RPMI7951 (cell line): Measurements from ENCODE around the gene C17orf113. TPM values are rescaled to one million over a fixed set of nuclear protein-coding genes. Genes with fewer than 3 reads are reported as not detected.

Source experiments
- DNase-seq: peaks from one replicate; pipeline ENCODE4 v3.0.0-alpha.2; 2012; ENCODE audit warnings: low read depth
- total RNA-seq: library from RNA; depleted of rRNA; stranded (reverse); fragments of >200 nt; shearing (Covaris generic); gene quantifications from 2 replicates; pipeline ENCODE4 v1.2.3, GENCODE V29; 2014; rRNA removed

C17orf113 gene
- 0.10 and 0.24 TPM in 2 replicates for total RNA-seq

DNA sequence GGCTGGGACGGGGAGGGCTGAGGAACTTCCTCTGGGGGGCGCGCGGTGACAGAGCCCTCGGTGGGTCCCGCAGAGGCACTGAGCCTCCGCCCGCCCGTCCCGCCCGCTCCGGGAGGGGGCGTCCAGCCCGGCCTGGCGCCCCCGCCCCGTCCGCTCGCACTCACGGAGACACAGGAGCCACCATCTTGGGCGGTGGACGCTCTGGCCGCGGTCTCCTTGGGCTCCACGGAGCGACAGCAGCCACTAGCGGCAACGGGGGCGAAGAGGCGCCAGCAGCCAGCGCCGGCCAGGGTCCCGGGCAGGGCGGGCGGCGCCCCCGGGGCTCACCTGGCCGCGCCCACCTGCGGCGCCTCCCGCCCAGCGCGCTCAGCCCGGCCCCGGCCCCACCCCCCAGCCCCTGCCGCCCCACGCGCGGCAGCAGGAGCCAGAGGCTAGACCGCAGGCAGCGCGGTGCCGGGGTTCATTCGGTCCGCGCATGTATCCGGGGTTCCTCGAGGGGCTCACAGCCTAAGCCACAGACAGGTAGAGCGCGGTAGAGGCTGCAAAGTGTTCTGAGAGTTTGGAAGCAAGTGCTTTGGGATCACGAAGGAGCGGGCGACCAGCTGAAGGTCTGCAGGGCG lies at the start of gene C17orf113:
C17orf113 (minus strand) TSS at position 209 of the 620 bp plus-strand sequence. CDS start 7,225 bp downstream, outside the sequence.
- peak; percentile 35 for DNase-seq

DNA sequence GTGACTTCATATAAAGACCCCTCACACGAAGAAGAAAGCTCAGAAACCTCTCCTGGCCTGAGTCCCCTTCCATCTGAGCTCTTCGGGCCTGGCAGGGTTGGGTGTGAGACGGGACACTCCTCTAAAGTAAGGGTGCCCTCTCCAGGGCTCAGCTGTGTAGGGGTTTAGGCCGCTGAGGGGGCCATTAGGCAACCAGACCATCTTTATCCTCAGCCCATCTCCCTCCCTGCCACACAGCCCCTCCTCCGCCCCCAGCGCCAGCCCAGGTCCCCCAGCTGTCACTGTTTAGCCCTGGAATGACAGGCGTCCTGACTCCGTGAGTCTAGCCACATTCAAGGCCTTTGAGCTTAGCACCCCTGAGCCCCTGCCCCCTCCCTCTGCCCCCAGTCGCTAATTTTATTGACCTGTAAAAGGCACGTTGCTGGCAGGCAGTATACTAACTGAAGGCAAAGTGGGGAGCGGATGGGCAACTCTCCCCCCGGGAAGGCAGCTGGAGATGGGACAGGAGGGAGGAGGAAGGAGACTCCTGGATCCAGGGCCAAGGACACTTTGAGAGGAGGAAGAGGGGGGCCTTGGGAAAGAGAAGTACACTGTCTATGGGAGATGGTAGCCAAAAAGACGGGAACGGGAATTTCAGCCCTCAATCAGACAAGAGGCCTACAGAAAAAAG lies 48.5 kb upstream of the C17orf113 start:
- DNase-seq = peak; percentile 21

DNA sequence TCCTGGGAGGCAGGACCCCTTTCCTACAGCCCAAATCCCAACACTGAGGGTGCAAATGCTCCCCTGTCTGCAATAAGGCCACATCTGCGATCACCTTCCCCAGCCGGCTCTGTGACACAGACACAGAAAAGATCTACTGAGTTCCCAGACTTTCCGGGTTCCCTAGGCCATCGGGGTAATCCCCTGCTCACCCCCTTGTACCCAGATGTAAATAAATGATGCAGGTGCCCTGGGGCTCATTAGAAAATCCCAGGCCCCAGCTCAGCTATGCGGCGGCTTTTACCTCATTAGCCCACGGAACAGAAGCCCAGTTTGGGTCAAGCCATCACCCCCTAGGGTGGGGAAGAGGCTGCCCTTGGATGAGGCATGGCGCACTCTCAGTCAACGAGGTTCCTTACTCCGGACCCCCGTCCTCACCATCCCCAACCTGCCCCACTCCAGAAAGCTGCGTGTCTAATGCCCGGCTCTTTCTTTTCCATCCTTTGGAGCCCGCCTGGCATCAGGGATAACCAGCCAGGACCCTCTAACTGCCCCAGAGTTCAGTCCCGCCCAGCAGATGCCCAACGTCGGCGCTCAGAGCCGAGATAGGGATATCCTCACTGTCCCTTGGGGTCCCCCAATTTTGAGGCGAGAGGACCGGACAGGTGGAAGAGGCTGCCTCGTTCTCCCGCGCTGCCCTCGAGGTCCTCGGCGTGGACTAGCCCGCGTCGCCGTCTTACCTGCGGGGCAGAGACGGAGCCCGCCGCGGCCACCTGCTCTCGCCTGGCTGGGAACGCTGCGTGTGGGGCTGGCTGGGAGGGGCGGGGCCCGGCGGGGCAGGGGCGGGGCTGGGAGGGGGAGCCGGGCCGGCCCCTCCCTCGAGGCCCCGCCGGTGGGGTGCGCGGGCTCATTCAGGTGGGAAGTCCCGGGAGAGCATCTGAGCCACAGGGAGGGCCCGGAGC lies 47.6 kb upstream of the C17orf113 start, which contains the start of gene ZNF385C:
ZNF385C (minus strand) TSS at position 783 of the 941 bp plus-strand sequence. CDS start 35,417 bp downstream, outside the sequence.
- DNase-seq = no peak

DNA sequence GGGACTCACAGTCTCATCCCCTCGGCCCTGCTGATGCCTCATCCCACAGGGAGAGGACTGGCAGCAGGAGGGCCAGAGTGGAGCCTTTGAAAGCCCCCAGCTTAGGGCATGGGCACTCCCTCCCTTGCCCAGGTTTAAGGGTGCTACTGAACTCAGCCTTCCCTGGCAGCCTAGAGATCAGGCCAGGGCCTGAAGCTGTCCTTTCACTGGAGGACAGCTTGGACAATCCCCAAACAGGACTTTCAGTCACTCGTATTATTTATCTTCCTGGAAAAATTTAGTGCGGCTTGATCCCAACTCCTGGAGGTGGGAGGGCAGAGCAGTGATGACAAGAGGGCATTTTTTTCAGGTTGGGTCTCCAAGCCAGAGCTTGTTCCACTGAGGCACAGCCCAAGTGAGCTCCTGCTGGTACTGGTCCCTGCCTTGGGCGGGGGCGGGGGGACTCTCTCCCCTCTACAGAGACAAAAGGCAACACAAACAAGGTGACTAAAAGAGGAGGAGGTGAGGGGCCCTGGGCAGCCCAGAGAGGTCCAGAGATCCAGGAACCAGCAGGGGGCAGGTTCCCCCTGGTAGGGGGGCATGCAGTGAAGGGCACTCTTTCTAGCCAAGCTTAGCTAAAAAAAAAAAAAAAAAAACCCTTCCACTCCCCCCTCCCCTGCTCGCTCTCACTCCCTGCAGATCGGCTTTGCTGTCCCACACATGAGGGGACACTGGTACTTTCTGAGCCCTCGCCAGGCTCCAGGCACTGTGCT lies 46.1 kb upstream of the C17orf113 start:
- DNase-seq = no peak

DNA sequence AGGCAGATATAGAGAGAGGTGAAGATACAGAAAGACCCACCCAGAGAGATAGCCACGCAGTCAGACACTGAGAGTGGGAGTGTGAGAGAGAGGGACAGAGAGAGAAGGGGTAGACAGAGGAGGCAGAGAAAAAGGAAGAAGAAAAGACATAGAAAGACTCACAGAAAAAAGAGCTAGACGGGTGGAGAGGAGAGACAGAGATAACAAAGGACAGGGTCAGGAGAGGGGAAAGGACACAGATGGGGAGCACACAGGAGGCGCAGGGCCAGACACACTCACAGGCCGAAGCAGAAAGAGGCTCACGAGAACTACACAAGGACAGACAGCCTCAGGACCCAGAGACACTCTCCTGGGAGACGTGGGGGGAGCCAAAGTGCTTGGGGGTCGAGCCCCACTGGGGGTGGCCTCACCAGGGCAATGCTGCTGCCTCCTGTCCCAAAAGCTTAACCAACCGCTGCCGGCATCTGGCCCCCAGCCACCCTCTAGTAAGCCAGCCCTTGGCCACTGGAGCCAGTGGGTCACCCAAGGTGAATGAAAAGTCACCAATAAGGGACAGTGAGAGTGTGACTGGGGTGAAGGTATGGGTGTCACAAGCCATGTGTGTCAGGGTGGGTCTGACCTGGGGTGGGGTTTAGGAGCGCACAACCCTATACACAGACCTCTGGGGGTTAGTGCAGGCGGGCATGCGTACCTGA lies 44.1 kb upstream of the C17orf113 start:
- DNase-seq = no peak

DNA sequence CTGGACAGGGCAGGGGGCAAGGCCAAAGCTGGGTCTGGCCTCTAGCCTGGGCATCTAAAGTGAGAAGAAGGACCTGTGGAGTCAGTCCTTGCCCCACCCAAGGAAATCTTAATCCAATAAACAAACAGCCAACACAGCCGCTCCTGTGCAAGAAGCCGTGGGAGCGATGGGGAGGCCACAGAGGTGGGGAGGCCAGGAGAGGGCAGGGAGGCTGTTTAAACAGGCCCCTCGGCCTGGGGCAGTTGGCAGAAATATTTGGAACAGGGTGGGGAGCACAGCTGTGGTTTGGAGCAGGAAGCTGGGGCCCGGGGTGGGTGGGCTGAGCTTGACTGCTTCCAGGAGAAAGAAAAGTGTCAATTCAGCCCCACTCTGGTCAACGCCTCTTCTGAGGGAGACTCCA lies 42.5 kb upstream of the C17orf113 start:
- no peak for DNase-seq

DNA sequence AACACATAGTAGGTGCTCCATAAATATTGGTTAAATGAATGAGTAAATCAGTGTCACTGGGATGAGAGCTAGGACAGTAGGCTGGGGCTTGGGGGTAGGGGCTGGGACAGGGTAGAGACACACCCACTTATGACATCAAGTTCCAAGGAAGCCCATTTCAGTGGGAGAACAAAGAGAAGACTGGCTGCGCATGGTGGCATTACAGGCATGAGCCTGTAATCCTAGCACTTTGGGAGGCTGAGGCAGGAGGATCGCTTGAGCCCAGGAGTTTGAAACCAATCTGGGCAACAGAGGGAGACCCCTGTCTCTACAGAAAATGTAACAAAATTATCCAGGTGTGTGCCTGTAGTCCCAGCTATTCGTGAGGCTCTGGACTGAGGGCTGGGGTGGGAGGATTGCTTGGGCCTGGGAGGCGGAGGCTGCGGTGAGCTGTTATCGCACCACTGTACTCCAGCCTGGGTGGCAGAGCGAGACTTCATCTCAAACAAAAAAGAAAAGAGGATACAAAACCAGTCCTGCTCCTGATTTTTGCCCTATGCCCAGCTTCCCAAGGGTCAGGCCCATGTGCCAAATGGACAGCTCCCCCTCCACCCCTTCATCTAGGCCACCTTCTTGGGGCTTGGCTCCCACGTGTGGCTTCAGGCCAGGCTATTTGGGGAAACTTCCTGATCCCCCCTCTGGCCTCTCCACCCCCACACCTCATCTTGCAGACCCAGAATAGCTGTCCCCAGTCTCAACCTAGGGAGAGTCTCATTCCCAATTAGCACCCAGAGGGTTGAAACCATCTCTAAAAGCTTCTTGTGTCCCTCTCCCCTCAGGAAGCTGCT lies 40.8 kb upstream of the C17orf113 start:
- no peak for DNase-seq

DNA sequence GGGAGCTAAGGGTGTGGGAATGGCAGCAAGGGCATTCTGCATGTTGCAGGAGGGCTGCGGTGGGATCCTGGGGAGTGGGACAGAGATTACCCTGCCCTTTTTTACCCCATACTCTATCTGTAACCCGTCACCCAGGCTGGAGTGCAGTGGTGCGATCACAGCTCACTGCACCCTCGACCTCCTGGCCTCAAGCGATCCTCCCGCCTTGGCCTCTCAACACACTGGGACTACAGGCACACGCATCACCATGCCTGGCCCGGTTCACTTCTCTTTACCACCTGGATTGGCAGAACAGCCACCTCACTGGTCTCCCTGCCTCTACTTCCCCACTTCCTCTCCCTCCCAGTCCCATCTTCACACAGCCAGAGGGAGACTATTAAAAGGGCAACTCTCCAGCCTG lies 38.3 kb upstream of the C17orf113 start:
- no peak for DNase-seq

DNA sequence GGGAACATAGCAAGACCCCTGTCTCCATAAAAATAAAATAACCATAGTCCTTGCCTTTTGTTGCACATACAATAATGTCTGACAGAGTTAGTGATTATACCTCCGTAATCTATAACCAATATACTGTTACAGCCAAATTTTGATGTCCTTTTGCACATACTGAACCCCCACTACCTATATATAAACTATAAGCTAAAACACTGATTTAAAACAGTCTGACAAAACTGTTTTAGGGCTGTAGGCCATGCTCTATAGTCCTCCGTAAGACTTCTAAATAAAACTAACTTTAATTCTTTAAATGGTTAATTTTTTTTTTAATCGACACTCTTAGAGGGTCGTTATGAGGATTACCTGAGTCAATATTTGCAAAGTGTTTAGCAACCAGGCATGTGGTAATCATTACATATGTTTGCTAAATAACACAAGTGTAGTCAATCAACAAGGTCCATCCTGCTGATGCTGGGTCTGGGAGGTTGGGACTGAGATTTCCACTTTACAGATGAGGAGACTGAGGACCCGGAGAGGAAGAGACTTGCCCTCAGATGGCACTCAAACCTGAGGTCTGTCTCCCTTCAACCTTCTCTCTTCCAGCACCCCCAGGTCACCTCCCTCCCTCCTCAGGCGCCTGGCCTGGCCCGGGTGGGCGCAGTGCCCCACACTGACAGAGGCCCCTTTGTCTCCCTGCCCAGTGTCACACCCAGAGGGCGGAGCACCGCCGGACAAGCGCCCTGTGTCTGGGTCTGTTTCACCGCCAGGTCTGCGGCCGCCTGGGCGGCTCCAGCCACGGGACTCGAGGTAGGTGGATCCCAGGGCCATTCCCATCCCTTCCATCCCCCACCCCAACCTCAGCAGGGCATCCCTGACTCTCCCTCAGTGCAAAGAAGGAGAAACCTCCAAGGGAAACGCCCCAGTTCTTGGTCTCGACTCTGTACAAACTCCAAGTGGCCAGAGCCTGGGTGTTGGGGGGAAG lies 37.6 kb upstream of the C17orf113 start:
- DNase-seq = no peak

DNA sequence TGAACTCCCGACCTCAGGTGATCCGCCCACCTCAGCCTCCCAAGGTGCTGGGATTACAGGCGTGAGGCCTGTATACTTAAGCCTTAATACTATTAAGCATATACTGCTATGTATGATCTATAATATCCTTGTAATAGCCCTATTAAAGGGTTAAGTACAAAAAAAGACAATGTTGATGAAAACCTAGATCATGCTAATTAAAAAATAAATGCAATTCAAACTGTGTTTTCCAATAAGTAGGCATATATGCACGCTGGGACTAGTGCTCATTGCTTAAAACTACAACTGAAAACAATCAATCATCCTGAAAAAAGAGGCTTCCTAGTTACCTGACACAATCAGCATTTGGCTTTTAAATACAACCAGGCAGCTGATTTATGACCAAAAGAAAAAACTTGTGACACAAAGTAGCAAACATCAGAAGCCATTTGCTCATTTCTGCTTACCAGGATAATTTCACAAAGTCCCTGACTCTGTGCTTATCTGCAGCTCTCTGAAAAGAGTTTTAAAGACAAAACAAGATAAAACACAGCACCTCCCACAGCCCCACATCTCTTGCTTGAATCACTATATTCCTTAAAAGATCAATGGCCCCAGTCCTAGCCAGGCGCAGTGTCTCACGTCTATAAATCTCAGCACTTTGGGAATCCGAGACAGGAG lies 36.8 kb upstream of the C17orf113 start:
- DNase-seq = no peak

DNA sequence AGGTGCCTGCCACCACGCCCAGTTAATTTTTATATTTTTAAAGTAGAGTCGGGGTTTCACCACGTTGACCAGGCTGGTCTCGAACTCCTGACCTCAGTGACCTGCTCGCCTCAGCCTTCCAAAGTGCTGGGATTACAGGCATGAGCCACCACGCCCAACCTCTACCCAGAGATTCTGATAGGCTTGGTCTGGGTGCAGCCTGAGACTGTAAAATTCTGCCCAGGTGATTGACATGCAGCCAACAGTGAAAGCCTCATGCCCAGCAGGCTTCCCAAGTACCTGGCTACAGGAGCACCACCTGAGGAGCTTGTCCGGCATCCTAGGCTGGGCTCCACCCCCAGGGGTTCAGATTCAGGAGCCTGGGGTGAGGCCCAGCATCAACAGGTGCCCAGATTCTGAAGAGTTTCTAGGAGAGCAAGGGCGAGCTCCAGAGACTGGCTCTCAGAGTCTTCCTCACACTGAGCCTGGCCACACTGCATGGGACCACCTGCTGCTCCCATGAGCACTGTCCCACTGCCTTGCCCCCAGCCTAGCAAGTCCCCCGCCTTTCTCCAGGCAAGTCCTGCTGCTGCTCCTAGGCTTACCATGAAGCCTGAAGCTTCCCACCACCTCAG lies 31.2 kb upstream of the C17orf113 start:
- no peak for DNase-seq

DNA sequence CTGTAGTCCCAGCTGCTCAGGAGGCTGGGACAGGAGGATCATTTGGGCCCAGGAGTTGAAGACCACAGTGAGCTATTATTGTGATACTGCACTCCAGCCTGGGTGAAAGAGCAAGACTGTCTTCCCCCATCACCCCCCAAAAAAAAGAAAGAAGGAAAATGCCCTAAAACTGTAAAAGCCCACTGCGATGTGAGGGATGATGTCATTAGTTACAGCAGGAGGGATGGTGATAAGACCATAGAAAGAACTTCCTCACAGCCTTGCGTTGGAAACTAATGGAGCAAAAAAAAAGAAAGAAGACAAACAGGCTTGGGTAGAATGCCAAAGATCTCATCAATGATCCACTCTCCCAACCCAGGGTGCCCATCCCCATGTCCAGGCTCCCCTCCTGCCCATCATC lies 29.1 kb upstream of the C17orf113 start:
- DNase-seq = no peak

DNA sequence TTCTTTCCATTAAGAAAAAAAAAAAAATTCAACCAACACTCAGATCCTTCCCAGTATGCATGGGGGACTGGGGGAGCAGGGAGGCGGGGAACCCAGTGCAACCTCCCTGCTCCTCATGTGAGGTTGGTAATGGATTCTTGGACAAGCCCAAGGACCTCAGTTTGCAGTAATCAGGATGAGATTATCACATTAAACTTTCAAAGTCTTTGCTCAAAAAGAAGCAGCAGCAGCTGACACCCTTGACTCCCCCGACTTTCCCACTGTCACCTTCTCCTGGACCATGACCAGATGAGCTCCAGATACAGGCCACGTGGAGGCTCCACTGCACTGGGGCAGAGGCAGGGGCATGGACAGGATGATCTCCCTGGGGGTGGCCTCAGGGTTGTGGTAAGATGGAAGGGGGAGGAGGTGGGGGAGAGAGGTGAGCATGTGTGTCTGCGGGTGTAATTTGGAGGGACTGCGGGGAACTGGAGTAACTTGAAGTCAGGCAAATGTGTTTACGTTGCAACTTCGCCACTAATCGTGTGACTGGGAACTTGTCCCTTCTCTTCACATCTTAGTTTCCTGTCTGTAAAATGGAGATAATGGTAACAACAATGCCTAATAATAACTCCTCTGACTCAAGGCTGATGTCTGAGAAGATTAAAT lies 28.1 kb upstream of the C17orf113 start:
- DNase-seq = no peak

DNA sequence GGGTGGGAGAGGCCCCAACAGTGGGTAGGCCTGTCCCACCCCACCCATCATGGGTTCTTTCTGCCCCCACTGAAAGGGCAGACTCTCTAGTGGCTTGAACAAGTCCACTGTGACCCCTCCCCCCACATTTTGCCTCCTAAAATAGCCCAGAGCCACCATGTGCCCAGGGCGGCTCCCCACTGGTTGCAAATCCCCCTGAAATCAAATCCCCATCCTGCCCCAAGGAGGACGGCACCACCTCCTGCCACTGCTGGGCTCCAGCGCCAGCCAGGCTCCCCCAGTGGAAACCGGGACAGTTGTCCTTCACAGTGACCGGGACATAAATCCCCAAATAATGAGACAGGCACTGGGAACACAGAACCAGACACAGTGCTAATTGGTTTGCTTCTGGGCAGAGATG lies 27.4 kb upstream of the C17orf113 start:
- DNase-seq = no peak

DNA sequence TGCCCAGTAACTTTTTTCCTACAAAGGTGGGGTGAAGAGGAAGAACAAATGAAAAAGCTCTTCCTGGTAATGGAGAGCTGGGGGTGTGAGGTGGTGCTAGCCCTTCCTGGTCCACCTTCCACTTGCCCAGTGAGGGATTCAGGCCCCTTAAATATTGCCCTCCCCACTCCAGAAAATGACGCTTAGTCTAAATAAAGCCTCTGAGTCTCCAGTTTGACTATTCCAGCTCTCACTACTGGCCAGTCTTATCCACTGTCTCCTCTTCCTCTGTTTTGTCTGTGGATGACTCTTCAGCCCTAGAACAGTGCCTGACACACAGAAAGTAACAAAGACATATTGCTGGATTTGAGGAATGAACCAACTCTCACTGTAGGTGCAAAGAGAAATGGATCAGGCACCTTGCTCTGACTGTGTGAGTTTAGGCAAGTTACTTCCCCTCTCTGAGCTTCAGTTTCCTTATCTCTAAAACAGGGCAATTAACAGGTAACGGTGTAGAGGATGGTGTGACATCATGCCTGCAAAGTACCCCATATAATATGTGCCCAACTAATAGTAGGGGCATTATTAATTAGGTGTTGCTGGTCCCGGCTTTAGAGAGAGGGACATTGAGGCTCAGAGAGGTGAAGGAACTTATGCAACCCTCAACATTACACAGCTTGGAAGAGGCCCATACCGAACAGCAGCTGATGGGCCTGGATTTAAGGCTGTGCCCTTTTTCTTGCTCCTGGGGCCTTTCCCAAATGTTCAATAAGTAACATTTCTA lies 26.6 kb upstream of the C17orf113 start:
- no peak for DNase-seq

DNA sequence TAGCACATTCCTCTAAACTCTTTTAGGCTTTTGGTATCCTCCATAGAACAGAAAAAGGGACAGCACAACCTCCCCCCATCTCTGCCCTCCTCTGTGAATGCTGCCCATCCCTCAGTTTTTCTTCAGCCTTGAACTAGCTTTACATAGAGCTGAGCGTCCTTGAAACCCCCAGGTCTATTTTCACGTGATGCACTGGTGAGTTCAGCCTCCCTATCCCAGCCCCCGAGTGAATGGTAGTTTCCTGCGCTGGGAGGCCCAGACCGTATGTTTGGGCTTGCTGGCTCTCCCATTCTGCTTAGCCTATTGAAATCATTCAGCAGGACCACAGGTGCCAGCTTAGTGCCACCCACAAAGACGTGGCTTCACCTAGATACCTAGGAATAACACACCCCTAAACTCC lies 25.4 kb upstream of the C17orf113 start:
- no peak for DNase-seq
